Ovary (tissue), 9 donors: ENCODE measurements around the gene RASAL2. TPM values are rescaled to one million over a fixed set of nuclear protein-coding genes. Genes with fewer than 3 reads are reported as not detected.

ENCODE experiments used
- DNase-seq, 5 donors: peaks; one replicate each; pipeline ENCODE4 v3.0.0-alpha.2; 2019 to 2020
- H3K27ac ChIP-seq, 2 donors: fragments of 200-600 bp; one replicate each; pipeline versions ENCODE4 v1.5.1 to v1.8.0; 2019 to 2022
- H3K27me3 ChIP-seq: fragments of 200-600 bp; one replicate; pipeline ENCODE4 v1.8.0; 2022
- H3K36me3 ChIP-seq: fragments of 200-600 bp; sonication (generic); one replicate; pipeline ENCODE4 v1.5.1; 2019
- H3K4me1 ChIP-seq: one replicate; pipeline ENCODE4 v1.8.1; 2013; ENCODE audit warnings: mild to moderate bottlenecking, moderate library complexity; ENCODE audit not compliant: insufficient read depth
- H3K4me3 ChIP-seq: fragments of 200-600 bp; sonication (generic); one replicate; pipeline ENCODE4 v1.5.1; 2017
- H3K9me3 ChIP-seq, 2 donors: fragments of 200-600 bp in 1 of 2; sonication (generic) in 1 of 2; one replicate each; pipeline versions ENCODE4 v1.5.1 to v1.8.1; 2013 to 2019; ENCODE audit warnings: mild to moderate bottlenecking in 1 of 2, moderate library complexity in 1 of 2
- EP300 ChIP-seq: sonication (generic); formaldehyde crosslinking; IDR thresholded peaks from one replicate; pipeline ENCODE4 v1.6.1; 2017; ENCODE audit warnings: antibody characterized with exemption
- POLR2A ChIP-seq: fragments of 450-650 bp; IDR thresholded peaks from one replicate; pipeline ENCODE4 v1.6.1; 2017; ENCODE audit warnings: antibody characterized with exemption, mild to moderate bottlenecking, moderate library complexity
- WGBS, 3 donors: extraction: QIAGEN DNeasy Blood & Tissue Kit in 1 of 3; methylation state at CpG; one replicate each; pipeline versions ENCODE4 v1.1.5 to v1.1.7; 2013 to 2017; 5-methylcytosine and 5-hydroxymethylcytosine counted together
- intact Hi-C, 4 donors: fragments of 100-400 bp; cut with DNase I; formaldehyde crosslinking; loops; one replicate each; pipeline versions ENCODE4 v1.11.0 to v1.15.1; 2022 to 2023
- polyA plus RNA-seq, 2 donors: library from polyadenylated mRNA; stranded (reverse); fragments of 200-250 nt in 1 of 2; fragments of 350-450 nt in 1 of 2; fragmentation: Illumina TruSeq in 1 of 2; extraction: RNeasy Lipid Tissue Mini Kit (QIAGEN cat#74804) in 1 of 2; gene quantifications; one replicate each; pipeline ENCODE4 v1.2.3, GENCODE V29; 2013 to 2014
- total RNA-seq, 7 donors: library from RNA; depleted of rRNA in 2 of 7; stranded (reverse); fragments of >200 nt in 2 of 7; fragmentation: NEBNext Ultra II Directional in 3 of 7; extraction: Animal tissue kit (Norgen Biotek cat#: 25700) in 3 of 7; gene quantifications; one replicate each; pipeline versions ENCODE4 v1.1.0 to v1.2.4, GENCODE V29; 2016 to 2023
- TF ChIP-seq, protein P1 (sequence below), 3 donors: fragments of 450-650 bp in 2 of 3; fragments of 200-600 bp in 1 of 3; IDR thresholded peaks; one replicate each; pipeline versions ENCODE4 v1.5.1 to v1.8.0; 2016 to 2022; ENCODE audit warnings: antibody characterized with exemption in 3 of 3, mild to moderate bottlenecking in 1 of 3
- donor health status: DM: no; HTN: no; CAD: no; lungs with moderate emphysema.
- donor health status: DM: no; HTN: no; CAD: no.
- donor health status: Bipolar disorder and iron deficiency.
- donor health status: DM: yes; HTN: yes; CAD: no.
- donor health status: DM: no; HTN: no; CAD: no.
- donor health status: DM: yes; HTN: yes; CAD: no.

RASAL2 gene
- total and polyA plus RNA-seq, 9 donors = 4.2 to 20.5 (median 11.5) TPM

DNA sequence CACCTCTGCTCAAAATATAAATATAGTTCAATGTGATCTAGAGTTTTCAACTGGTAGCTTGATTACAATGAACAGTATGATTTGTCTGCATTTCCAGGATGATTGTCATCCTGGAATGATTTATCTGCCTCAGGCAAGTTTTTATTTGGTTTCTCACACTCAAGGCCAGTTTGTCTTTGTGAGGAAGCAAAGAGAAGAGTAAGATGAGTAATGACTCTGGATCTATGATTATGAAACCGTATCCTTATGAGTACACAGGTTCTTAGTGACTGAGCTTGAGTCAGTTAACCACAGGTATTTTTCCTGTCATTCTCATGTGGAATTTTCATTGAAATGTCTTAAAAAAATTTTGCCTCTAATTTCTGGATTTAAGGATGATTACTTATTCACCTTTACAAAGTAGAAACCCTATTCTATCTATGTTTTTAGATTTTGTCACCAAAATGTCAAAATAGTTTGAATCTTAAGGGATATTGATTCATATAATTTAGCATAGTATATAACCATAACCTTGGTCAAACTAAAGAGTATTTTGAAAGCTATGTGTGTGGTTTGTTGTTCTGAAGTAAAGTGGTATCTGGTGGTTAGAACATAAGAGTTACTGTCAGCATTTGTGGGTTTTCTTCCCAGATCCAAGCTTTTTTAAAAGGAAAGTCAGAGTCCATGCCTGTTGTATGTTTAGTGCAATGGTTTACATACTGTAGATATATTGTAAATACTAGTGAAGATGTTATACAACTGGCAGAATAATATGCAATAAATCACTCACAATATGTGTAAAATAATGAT, 145.0 kb downstream of the RASAL2 start:
- intact Hi-C loops = no loop called here

DNA sequence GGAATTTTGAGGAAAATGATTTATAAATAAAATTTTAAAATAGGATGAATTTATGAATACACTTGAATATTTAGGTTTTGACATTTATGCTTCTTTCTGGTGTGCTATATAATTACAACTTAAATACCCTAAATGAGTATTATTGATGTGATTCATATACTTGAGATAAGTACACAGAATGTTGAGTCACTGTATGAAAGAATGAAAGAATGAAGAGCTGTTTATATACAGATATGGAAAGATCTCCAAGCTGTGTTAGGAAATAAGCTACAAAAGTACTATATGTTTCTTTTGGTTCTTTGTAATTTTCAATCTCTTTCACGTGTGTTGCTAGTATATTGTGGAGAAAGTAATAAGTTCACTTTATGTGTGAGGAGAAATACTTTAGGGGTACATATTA, 147.2 kb downstream of the RASAL2 start:
- no peak overlapping the region for H3K27ac ChIP-seq
- DNase-seq = no peak
- TF ChIP-seq, protein P1, sequence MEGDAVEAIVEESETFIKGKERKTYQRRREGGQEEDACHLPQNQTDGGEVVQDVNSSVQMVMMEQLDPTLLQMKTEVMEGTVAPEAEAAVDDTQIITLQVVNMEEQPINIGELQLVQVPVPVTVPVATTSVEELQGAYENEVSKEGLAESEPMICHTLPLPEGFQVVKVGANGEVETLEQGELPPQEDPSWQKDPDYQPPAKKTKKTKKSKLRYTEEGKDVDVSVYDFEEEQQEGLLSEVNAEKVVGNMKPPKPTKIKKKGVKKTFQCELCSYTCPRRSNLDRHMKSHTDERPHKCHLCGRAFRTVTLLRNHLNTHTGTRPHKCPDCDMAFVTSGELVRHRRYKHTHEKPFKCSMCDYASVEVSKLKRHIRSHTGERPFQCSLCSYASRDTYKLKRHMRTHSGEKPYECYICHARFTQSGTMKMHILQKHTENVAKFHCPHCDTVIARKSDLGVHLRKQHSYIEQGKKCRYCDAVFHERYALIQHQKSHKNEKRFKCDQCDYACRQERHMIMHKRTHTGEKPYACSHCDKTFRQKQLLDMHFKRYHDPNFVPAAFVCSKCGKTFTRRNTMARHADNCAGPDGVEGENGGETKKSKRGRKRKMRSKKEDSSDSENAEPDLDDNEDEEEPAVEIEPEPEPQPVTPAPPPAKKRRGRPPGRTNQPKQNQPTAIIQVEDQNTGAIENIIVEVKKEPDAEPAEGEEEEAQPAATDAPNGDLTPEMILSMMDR (IDR thresholded peaks at IDR 0.05) = no peak
- no peak for TF ChIP-seq EP300
- TF ChIP-seq POLR2A = no peak
- H3K36me3 ChIP-seq = no peaks in the 10 kb centered on the region
- H3K4me1 ChIP-seq = no peaks in the 10 kb centered on the region
- 79 to 92% (median 86%) methylated on average over 1 of the region's 1 CpG for WGBS, 3 donors
- no peaks in the 10 kb centered on the region for H3K27me3 ChIP-seq
- H3K9me3 ChIP-seq = no peaks in the 10 kb centered on the region
- intact Hi-C loops = no loop called here
- H3K4me3 ChIP-seq = no peak overlapping the region

More for the DNA sequence above, 145.0 kb downstream of the RASAL2 start:
- H3K9me3 ChIP-seq = no peaks in the 10 kb centered on the region
- no peak for DNase-seq
- H3K4me1 ChIP-seq = no peaks in the 10 kb centered on the region
- no peaks in the 10 kb centered on the region for H3K27me3 ChIP-seq
- no peak for TF ChIP-seq EP300
- TF ChIP-seq, protein P1 (IDR thresholded peaks at IDR 0.05) = no peak
- TF ChIP-seq POLR2A = no peak
- no peak overlapping the region for H3K4me3 ChIP-seq
- no peak overlapping the region for H3K27ac ChIP-seq
- no peaks in the 10 kb centered on the region for H3K36me3 ChIP-seq
- WGBS, 3 donors = 28 to 40% (median 33%) methylated on average over 1 of the region's 1 CpG

GRCh38 chr1:178241837-178242236, 147.9 kb downstream of the RASAL2 start:
- no peaks in the 10 kb centered on the region for H3K9me3 ChIP-seq
- no peak overlapping the region for H3K27ac ChIP-seq
- H3K36me3 ChIP-seq = no peaks in the 10 kb centered on the region
- H3K4me3 ChIP-seq = no peak overlapping the region
- TF ChIP-seq EP300 = no peak
- TF ChIP-seq, protein P1 (IDR thresholded peaks at IDR 0.05) = no peak
- no peak for TF ChIP-seq POLR2A
- H3K4me1 ChIP-seq = no peaks in the 10 kb centered on the region
- no peaks in the 10 kb centered on the region for H3K27me3 ChIP-seq
- no peak for DNase-seq
- intact Hi-C loops = no loop called here

DNA sequence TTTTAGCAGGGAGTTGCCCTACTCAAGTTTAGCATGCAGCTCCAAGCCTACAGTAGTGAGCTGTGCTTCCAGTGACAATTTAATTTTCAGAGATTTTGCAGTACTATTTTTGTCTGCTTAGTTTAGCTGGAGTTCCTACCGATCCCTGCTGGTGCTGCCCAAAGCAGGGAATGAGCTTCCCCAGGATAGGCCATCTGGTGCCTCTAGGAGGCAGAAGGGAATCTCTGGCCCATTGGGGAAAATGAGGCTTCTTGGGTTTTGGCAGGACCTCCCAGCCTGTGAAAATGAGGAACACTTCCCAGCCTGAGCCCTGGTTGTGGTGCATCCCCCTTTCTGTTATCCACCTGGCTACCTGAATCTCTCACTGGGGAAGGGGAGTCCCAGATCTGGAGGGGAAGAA, 149.2 kb downstream of the RASAL2 start:
- Histone ChIP-seq H3K36me3 (no peaks in the 10 kb centered on the region), H3K27ac (no peak overlapping the region), H3K27me3 (no peaks in the 10 kb centered on the region), H3K4me1 (no peaks in the 10 kb centered on the region), H3K9me3 (no peaks in the 10 kb centered on the region), H3K4me3 (no peak overlapping the region)
- DNase-seq = no peak
- WGBS, 3 donors = 65 to 88% (median 74%) methylated on average over 1 of the region's 1 CpG
- TF ChIP-seq EP300 (no peak), POLR2A (no peak)
- TF ChIP-seq, protein P1 (IDR thresholded peaks at IDR 0.05) = no peak
- intact Hi-C loops = no loop called here
